ENCODE measurements around the gene CPLX4. TPM values are rescaled to one million over a fixed set of nuclear protein-coding genes. Genes with fewer than 3 reads are reported as not detected.
A peak's percentile ranks its signal among the peaks of the same experiment; 100 is the strongest.

The CPLX4 gene
- total and polyA plus RNA-seq, 2 of the 8 experiments (the other 6 are each of a cell fraction or from before 2014, with no cell fraction given) = not detected

GRCh38 chr18:59268721-59269562 lies 49.5 kb downstream of the CPLX4 start (continued):
- no peak for TF ChIP-seq CHD2 (IDR thresholded peaks at IDR 0.05; ENCODE audit: low read length)
- TF ChIP-seq SUZ12 (IDR thresholded peaks at IDR 0.05; ENCODE audit: low read length) = peak; percentile 85
- TF ChIP-seq SRF (IDR thresholded peaks at IDR 0.05; ENCODE audit: low read depth, low read length) = no peak
- TF ChIP-seq RBBP5 (IDR thresholded peaks at IDR 0.05; ENCODE audit: borderline replicate concordance, low read depth, low read length) = no peak
- 0 out of 2 replicates have a peak, but pooled peaks have one; percentile 5 for TF ChIP-seq E2F6 (IDR thresholded peaks at IDR 0.05)
- peak; percentile 30 for TF ChIP-seq KDM4A (IDR thresholded peaks at IDR 0.05; ENCODE audit: low read depth, low read length, severe bottlenecking)
- TF ChIP-seq RNF2 (IDR thresholded peaks at IDR 0.05; ENCODE audit: borderline replicate concordance, low read depth, low read length, missing control alignments, poor library complexity, severe bottlenecking) = peak; percentile 70

Data from H1 (cell line).